ENCODE measurements around the gene CD8B2.
A peak's percentile ranks its signal among the peaks of the same experiment; 100 is the strongest.

The CD8B2 gene

DNA sequence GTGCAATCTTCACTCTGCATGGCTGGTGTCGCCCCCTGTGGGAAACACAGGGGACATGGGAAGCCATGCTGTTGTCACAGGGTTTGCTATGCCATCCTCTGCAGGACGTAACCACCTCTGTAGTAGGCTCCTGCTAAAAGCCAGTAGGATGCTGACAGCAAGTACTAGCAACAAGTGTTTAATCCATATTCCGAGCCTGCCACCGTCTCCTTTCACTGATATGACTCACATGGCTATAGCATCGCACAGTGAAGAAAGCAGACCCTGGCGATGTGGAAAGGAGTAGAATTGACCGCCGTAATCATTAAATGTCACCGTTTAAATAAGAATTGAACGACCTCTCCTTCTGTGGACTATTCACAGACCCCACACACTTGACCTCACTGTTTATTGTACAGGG is 57.8 kb downstream of the CD8B2 start:
- H2AFZ ChIP-seq (ENCODE audit: insufficient read depth, low read length, poor library complexity) = no peak overlapping the region
- H3K4ac ChIP-seq (ENCODE audit: low read depth, low read length) = no peak overlapping the region
- WGBS (ENCODE audit: extremely low coverage, insufficient coverage, insufficient read length) = no CpG with 5 or more reads among the region's 10 CpGs
- peak overlapping the region; percentile 36 for H2BK12ac ChIP-seq (ENCODE audit: low read length)
- H4K12ac ChIP-seq (ENCODE audit: low read depth, low read length) = no peak overlapping the region
- peaks cover 8% of the 10 kb centered on the region for H3K79me1 ChIP-seq (ENCODE audit: low read length)
- H3K36me3 ChIP-seq (ENCODE audit: control insufficient read depth in 1 of 2, insufficient read depth in 2 of 2, low read length in 2 of 2) = no peaks in the 10 kb centered on the region
- peaks cover 2% of the 10 kb centered on the region for H3K9me3 ChIP-seq (ENCODE audit: insufficient read depth, low read depth, low read length)
- H3K4me2 ChIP-seq (ENCODE audit: low read length) = no peak overlapping the region
- H2BK5ac ChIP-seq (ENCODE audit: low read depth, low read length, poor library complexity) = peak overlapping the region; percentile 30
- H2BK120ac ChIP-seq (ENCODE audit: insufficient read depth, low read length, poor library complexity) = peak overlapping the region; percentile 4
- no peak overlapping the region for H4K8ac ChIP-seq (ENCODE audit: low read depth, low read length)
- peak overlapping the region; percentile 19 for H4K91ac ChIP-seq (ENCODE audit: low read depth, low read length)
- no peak overlapping the region for H3K23ac ChIP-seq (ENCODE audit: low read length)
- no peak overlapping the region for H3K14ac ChIP-seq (ENCODE audit: low read length)
- no peak overlapping the region for H3K18ac ChIP-seq (ENCODE audit: low read length)
- no peak overlapping the region for H3K4me3 ChIP-seq (ENCODE audit: low read depth, low read length)
- no peak for DNase-seq
- no peak overlapping the region for H3K27ac ChIP-seq (ENCODE audit: low read depth, low read length)
- H3K9ac ChIP-seq (ENCODE audit: low read length) = no peak overlapping the region
- H3K27me3 ChIP-seq (ENCODE audit: insufficient read depth, low read length) = no peaks in the 10 kb centered on the region
- H3K4me1 ChIP-seq (ENCODE audit: control insufficient read depth in 1 of 2, insufficient read depth in 2 of 2, low read length in 2 of 2) = peaks cover 15 to 18% of the 10 kb centered on the region in 2 experiments
- H2AK5ac ChIP-seq (ENCODE audit: low read length) = peak overlapping the region; percentile 74
- H3K79me2 ChIP-seq (ENCODE audit: control insufficient read depth, insufficient read depth, low read length, poor library complexity) = no peaks in the 10 kb centered on the region

DNA sequence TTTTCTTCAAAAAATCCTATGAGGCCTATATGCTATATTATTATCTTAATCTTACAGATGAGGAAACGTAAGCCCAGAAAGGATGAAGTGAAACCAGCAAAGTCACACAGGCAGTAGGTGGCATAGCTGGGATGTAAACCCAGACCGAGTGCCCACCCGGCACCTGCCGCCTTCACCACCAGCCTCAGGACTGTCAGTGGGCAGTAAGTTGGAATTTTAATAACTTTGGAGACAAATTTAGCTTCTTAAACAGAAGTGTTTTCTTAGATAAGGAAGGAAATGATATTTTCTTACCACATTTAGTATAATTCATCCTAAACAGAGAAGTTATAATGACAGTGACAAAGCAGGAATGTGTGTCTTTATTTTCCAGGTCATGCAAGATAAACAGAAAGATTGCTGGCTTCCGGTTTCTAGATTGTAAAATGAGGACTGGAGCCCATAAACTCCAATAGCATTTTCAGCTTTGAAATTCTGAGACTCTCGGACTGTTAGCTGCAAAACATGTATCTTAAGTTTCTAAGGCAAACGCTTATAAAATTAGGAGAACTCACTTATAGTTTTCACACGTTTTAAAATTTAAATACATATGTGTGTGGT is 59.3 kb downstream of the CD8B2 start:
- Histone ChIP-seq H3K18ac (ENCODE audit: low read length) (no peak overlapping the region), H2BK5ac (ENCODE audit: low read depth, low read length, poor library complexity) (no peak overlapping the region), H2AK5ac (ENCODE audit: low read length) (no peak overlapping the region), H2AFZ (ENCODE audit: insufficient read depth, low read length, poor library complexity) (peak overlapping the region; percentile 33), H3K4me2 (ENCODE audit: low read length) (no peak overlapping the region), H3K79me2 (ENCODE audit: control insufficient read depth, insufficient read depth, low read length, poor library complexity) (no peaks in the 10 kb centered on the region), H4K91ac (ENCODE audit: low read depth, low read length) (no peak overlapping the region), H2BK120ac (ENCODE audit: insufficient read depth, low read length, poor library complexity) (peak overlapping the region; percentile 50), H2BK12ac (ENCODE audit: low read length) (peak overlapping the region; percentile 86), H3K9me3 (ENCODE audit: insufficient read depth, low read depth, low read length) (peaks cover 2% of the 10 kb centered on the region), H3K36me3 (ENCODE audit: control insufficient read depth in 1 of 2, insufficient read depth in 2 of 2, low read length in 2 of 2) (no peaks in the 10 kb centered on the region), H3K27me3 (ENCODE audit: insufficient read depth, low read length) (no peaks in the 10 kb centered on the region), H3K27ac (ENCODE audit: low read depth, low read length) (peak overlapping the region; percentile 32), H3K14ac (ENCODE audit: low read length) (peak overlapping the region; percentile 49), H3K4me3 (ENCODE audit: low read depth, low read length) (no peak overlapping the region), H4K8ac (ENCODE audit: low read depth, low read length) (no peak overlapping the region), H4K12ac (ENCODE audit: low read depth, low read length) (no peak overlapping the region), H3K9ac (ENCODE audit: low read length) (no peak overlapping the region), H3K23ac (ENCODE audit: low read length) (no peak overlapping the region), H3K79me1 (ENCODE audit: low read length) (peaks cover 6% of the 10 kb centered on the region), H3K4me1 (ENCODE audit: control insufficient read depth in 1 of 2, insufficient read depth in 2 of 2, low read length in 2 of 2) (peaks cover 12 to 16% of the 10 kb centered on the region in 2 experiments), H3K4ac (ENCODE audit: low read depth, low read length) (no peak overlapping the region)
- DNase-seq = no peak
- no CpG with 5 or more reads among the region's 8 CpGs for WGBS (ENCODE audit: extremely low coverage, insufficient coverage, insufficient read length)

DNA sequence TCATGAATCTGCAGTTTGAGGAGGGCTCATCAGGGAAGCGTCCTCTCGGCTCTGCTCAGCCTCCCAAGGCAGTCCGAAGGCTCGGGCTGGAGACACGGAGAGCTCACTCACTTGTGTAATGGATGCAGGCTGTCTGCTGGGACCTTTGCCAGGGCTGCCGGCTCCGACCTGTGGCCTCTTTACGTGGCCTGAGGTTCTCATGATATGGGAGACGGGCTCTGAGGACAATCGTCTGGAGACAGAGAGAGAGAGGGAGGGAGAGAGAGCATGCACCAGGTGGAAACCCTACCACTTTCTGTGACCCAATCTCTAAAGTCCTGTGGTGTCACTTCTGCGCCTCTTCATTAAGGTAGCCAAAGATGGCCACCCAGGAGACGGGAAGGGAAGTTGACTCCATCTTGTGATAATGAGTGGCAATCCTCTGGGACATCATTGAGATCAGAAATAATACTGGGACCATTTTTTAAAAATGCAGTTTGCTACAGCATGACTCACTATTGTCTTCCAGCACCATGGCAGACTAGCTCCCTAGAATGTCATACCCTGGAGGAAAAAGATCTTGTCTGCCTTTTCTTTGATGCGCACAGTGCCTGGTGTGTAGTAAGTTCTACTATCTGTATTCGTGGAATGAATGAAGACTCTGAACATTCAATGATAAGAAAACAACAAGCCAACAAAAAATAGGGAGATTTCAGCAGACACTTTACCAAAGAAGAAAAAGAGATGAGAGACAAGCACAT is 60.2 kb downstream of the CD8B2 start:
- Histone ChIP-seq H3K4ac (ENCODE audit: low read depth, low read length) (no peak overlapping the region), H2BK120ac (ENCODE audit: insufficient read depth, low read length, poor library complexity) (peak overlapping the region; percentile 14), H3K36me3 (ENCODE audit: control insufficient read depth in 1 of 2, insufficient read depth in 2 of 2, low read length in 2 of 2) (no peaks in the 10 kb centered on the region), H2BK5ac (ENCODE audit: low read depth, low read length, poor library complexity) (peak overlapping the region; percentile 42), H3K27ac (ENCODE audit: low read depth, low read length) (peak overlapping the region; percentile 68), H4K91ac (ENCODE audit: low read depth, low read length) (peak overlapping the region; percentile 40), H3K79me2 (ENCODE audit: control insufficient read depth, insufficient read depth, low read length, poor library complexity) (no peaks in the 10 kb centered on the region), H3K4me2 (ENCODE audit: low read length) (no peak overlapping the region), H4K8ac (ENCODE audit: low read depth, low read length) (no peak overlapping the region), H3K14ac (ENCODE audit: low read length) (no peak overlapping the region), H3K23ac (ENCODE audit: low read length) (no peak overlapping the region), H4K12ac (ENCODE audit: low read depth, low read length) (no peak overlapping the region), H3K4me1 (ENCODE audit: control insufficient read depth in 1 of 2, insufficient read depth in 2 of 2, low read length in 2 of 2) (peaks cover 14 to 19% of the 10 kb centered on the region in 2 experiments), H3K27me3 (ENCODE audit: insufficient read depth, low read length) (no peaks in the 10 kb centered on the region), H3K9ac (ENCODE audit: low read length) (no peak overlapping the region), H3K9me3 (ENCODE audit: insufficient read depth, low read depth, low read length) (peaks cover 2% of the 10 kb centered on the region), H3K4me3 (ENCODE audit: low read depth, low read length) (no peak overlapping the region), H3K79me1 (ENCODE audit: low read length) (peaks cover 2% of the 10 kb centered on the region), H2BK12ac (ENCODE audit: low read length) (peak overlapping the region; percentile 56), H2AK5ac (ENCODE audit: low read length) (no peak overlapping the region), H2AFZ (ENCODE audit: insufficient read depth, low read length, poor library complexity) (no peak overlapping the region), H3K18ac (ENCODE audit: low read length) (peak overlapping the region; percentile 42)
- DNase-seq = peak; percentile 81 to 91
- no CpG with 5 or more reads among the region's 14 CpGs for WGBS (ENCODE audit: extremely low coverage, insufficient coverage, insufficient read length)

DNA sequence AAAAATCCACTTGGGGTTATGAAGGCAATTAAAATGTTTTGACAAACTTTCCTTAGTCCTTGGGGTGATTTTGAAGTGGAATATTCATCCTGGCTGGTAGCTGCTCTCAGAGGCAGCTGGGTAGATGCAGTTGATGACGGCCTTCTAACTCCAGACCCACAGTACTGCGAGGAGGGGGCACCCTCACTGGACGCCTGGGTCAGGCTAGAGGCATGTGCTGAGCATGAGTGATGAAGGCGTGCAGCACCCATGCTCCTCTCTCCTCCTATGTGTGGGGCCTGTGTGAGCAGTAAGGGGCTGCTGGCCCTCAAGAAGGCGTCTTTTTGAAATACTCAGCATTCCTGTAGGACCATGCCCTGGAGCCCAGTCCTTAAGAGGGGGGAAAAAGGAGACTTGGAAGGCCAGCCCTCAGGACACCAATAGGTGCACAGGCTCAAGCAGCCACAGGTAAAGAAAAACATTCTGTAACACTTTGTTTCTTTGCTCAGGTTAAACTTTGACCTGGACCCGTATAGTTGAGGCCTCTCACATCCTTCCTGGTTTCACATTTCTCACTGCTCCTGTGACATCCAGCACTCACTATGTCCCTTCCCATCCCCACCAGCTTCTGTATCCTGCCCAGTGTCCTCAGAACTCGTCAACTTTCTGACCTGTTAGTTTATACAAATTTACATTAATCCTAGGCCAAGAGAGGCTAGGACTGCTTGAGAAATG is 64.4 kb downstream of the CD8B2 start:
- Histone ChIP-seq H2AFZ (ENCODE audit: insufficient read depth, low read length, poor library complexity) (no peak overlapping the region), H4K8ac (ENCODE audit: low read depth, low read length) (no peak overlapping the region), H3K4me2 (ENCODE audit: low read length) (no peak overlapping the region), H4K91ac (ENCODE audit: low read depth, low read length) (peak overlapping the region; percentile 50), H3K79me1 (ENCODE audit: low read length) (peaks cover 2% of the 10 kb centered on the region), H2AK5ac (ENCODE audit: low read length) (no peak overlapping the region), H3K27ac (ENCODE audit: low read depth, low read length) (peak overlapping the region; percentile 8), H3K18ac (ENCODE audit: low read length) (no peak overlapping the region), H2BK12ac (ENCODE audit: low read length) (no peak overlapping the region), H2BK120ac (ENCODE audit: insufficient read depth, low read length, poor library complexity) (peak overlapping the region; percentile 19), H3K9ac (ENCODE audit: low read length) (no peak overlapping the region), H3K14ac (ENCODE audit: low read length) (peak overlapping the region; percentile 28), H2BK5ac (ENCODE audit: low read depth, low read length, poor library complexity) (no peak overlapping the region), H3K4me1 (ENCODE audit: control insufficient read depth in 1 of 2, insufficient read depth in 2 of 2, low read length in 2 of 2) (peaks cover 10 to 16% of the 10 kb centered on the region in 2 experiments), H4K12ac (ENCODE audit: low read depth, low read length) (no peak overlapping the region), H3K4me3 (ENCODE audit: low read depth, low read length) (no peak overlapping the region), H3K23ac (ENCODE audit: low read length) (no peak overlapping the region), H3K4ac (ENCODE audit: low read depth, low read length) (no peak overlapping the region), H3K79me2 (ENCODE audit: control insufficient read depth, insufficient read depth, low read length, poor library complexity) (no peaks in the 10 kb centered on the region), H3K27me3 (ENCODE audit: insufficient read depth, low read length) (no peaks in the 10 kb centered on the region), H3K36me3 (ENCODE audit: control insufficient read depth in 1 of 2, insufficient read depth in 2 of 2, low read length in 2 of 2) (no peaks in the 10 kb centered on the region), H3K9me3 (ENCODE audit: insufficient read depth, low read depth, low read length) (peaks cover 2% of the 10 kb centered on the region)
- no CpG with 5 or more reads among the region's 7 CpGs for WGBS (ENCODE audit: extremely low coverage, insufficient coverage, insufficient read length)
- peak; percentile 48 to 71 for DNase-seq
